Measurements from ENCODE around the gene DSCAML1.

Gene DSCAML1

DNA sequence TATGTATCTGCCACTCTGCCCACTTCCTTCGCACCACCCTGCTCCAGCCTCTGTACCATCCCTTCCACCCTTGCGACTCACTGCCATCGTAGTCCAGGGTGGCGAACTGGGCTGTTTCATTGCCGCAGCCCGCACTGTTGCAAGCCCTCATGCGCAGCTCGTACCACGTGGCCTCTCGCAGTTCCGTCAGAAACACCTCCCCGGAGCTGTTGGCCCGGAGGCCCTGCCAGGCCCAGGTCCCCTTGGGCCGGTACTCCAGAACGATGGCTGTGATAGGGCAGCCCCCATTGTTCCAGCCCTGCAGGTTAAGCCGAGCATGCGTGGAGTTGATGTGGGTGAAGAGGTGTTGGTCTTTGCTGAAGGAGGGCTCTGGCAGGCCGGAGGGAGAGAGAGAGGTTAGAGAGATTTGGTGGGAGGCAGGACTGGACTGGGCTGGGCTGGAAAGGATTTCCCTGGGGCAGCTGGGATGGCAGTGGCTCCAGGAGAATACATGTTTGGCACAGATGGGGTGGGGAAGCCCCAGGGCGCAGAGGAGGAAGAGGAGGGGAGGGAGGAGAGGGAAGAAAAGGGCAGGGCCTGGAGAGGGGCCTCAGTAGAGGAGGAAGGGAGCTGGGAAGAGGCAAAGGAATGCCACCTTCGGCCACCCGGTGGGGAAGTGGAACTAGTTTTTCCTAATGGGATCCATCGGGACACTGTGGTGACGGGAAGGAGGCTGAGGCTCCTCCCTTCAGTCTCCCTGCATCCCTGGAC, 359.8 kb downstream of the DSCAML1 start:
- DNase-seq, result no peak

DNA sequence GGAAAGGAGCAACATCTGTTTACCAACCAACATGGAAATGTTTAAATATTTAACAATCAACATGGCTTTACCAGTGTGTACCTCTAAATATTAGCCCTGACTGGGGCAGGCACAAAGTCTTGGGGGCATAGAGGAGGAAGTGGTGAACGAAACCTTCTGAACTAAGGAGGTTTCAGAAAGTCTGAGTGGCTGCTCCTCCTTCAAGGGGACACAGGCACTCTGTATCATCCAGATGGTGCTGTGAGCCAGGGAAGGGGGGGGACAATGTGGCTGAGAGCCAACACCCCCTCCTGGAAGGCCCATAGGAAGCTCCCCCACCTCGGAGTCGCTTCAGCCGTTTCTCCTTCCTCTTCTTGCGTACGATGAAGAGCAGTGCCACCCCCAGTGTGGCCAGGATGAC, 361.7 kb downstream of the DSCAML1 start:
- DNase-seq, result no peak

DNA sequence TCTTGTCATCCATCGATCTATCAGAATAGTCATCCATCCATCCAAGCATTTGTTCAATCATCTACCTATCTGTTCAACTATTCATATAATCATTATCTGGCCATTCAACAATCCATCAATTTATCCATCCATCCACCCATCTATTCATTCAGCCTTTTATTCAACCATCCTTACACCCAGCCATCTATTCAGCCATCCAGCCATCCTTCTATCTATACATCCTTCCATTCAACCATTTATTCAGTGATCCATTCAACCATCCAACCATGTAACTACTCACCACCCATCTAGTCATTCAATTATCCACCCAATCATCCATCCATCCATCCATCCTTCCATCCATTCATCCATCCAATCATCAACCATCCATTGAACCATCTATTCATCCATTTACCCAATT, 362.5 kb downstream of the DSCAML1 start:
- DNase-seq, result no peak

DNA sequence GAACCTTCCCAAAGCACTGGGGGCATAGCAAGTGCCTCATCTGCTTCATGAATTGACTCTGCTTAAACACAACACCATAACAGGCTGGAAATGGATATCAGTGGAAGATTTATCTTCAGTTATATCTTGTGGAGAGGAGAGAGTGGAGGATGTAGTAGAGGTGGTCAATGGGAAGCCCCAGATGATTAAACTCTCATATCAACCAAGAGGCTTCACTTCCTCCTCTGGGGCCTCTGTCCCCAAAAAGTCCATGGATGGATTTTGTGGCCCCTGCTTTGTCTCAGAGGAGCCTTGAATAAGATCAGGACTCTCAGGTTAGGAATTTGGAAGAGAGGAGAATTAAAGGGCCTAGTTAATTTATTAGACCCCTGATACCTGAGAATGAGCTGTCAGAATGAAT, 363.3 kb downstream of the DSCAML1 start:
- no peak for DNase-seq

DNA sequence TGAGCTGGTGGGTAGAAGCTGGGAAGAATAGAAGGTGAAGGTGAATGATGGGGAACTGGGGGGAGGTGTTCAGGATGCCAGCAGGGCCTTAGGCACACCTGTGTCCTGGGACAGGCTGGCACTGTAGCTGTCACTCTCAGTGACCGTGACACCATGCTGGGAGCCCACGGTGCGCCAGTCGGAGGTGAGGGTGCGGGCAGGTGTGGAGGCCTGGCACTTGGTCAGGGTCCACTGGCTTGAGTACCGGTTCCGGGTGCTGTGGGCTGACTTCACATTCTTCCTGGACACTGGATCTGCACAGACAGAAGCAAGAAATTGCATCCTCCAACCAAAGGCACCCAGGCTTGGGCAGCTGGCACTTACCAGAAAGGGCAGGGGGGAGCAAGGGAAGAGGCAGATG, 365.6 kb downstream of the DSCAML1 start:
- DNase-seq, result no peak

- DNase-seq, result no peak
Measured at GRCh38 chr11:117430293-117430955, 366.6 kb downstream of the DSCAML1 start.

- DNase-seq, result no peak
Measured at GRCh38 chr11:117428856-117429229, 368.2 kb downstream of the DSCAML1 start.

DNA sequence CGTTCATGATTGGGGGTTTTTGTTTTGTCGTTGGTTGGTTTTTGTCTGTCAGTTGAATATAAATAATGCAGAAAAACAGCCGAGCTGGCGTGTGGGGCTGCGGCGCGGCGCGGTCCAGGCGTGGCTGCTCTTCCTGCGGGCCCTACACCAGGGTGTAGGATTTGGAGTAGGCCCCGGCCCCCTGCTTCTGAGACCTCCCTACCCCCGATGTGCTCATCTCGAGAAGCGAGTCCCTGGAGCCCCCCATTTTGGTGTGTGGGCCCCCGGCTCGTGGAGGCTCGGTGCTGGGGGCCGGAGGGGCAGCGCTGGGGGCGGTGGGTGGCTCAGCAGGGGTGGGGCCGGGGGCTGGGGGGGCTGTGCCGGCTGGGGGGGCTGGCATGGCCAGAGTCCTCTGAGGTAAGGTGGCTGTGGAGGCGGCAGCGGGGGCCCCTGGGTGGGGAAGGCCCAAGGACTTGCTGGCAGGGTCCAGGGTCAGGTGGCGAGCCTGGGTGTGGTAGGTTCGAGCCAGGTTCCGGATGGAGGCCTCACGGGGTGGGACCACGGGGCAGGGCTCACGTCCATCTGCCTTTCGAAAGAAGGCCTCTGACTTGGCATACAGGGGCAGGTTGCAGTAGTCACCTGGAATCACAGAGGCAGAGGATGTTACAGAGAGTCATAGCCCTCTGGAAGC, 368.7 kb downstream of the DSCAML1 start:
- DNase-seq, result no peak

DNA sequence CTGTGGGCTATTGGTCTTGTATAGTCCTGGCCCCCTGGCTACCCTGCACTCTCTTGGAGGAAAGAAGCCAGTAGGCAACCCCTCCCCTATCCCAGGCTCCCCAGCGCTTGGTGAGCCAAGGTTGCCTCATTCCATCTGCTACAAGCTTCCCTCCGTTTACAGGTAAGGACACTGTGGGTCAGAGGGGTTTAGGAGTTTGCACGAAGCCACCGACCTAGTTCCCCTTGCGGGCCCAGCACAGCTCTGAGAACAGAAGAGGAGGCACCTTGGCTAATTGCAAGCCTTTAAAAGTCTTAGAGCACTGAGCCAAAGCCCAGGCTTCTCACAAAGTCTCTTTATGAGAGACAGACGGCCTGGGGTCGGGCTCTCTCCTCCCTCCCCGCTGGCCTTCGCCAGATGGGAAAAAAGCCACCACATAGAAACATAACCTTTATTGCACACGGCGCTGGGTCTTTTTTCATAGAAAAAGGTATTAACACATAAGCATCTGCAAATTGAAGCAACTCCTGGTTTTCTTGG, 369.6 kb downstream of the DSCAML1 start:
- DNase-seq, result no peak

DNA sequence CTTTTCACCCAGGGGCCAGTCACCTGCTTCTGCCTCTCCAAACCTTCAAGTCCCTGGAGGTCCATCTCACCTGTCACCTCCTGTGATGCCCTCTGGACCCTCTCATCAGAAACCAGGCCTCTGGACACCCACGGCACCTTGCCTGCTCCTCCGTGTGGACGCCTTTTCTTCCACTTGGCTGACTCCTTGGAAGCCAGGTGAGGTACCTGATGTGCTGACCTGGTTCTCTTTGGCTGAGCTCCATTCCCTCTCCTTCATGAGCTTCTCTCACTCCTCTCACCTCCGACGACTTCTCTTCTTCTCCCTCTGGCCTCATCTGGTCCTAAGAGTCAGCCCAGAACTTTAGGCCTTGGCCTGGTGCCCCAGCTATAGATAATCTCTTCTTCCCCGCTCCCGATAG, 370.1 kb downstream of the DSCAML1 start:
- DNase-seq, result no peak

DNA sequence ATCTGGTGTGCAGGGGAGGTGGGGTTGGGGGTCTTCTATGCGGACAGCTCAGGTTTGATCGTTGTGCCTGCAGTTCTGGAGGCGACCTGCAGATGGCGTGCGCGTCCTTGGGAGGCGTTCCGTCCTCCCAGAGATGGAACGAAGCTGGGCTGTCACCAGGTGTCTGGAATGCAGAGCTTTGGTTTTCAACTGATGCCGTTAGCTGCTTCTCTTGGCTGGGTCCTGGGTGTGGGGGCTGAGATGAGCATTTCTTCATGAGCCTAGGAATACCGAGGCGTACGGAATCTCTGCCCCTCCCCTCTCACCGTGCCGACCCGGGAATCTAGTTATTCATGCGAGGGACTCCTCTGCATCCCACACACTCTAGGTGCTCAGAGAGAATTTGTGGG, 370.7 kb downstream of the DSCAML1 start:
- DNase-seq, result peak; percentile 56

DNA sequence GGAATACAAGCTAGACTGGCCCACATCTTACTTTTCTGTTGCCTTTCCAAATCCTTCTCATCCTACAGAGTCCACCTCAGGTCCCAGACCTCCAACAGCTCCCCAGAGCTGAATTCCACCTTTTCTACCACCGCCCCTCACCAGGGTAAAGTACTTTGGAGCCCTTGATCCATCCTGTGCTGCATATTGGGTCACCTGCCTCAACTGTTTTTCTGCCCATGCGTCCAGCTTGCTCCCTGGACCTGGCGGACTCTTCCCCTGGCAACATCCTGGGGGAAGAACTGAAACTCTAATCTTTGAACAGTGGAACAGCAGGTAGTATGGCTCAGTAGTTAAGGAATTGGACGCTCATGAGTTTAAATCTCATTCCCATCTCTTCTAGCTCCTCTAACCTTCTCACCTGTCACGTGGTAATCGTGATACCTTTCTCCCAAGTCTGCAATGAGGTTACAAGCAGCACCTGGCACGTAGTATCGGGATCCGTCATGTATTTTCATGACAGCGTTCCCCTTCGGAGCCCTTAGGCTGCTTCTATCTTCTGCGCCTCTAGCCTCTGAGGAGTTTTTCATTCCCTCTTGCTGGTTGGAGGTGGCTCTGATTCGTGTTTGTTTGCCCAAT, 371.2 kb downstream of the DSCAML1 start:
- no peak for DNase-seq

DNA sequence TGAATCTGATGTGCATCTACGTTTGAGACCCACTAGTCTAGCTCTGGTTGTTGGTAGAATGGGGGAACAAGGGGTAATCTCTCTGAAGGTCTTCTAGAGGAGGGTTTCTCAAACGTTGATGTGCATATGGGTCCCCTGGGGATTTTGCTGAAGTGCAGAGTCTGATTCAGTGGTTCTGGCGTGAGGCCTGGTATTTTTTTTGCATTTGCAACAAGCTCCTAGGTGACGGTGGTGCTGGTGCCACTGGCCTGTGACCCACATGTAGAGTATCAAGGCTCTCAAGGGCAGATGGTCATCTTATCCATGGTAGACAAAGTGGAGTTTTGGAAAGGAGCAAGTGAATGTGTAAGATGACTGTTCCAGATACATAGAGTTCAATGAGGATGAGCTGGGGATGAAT, 372.2 kb downstream of the DSCAML1 start:
- DNase-seq, result no peak

GRCh38 chr11:117423046-117423575, 373.9 kb downstream of the DSCAML1 start:
- DNase-seq, result no peak

GRCh38 chr11:117421476-117421875, 375.5 kb downstream of the DSCAML1 start:
- DNase-seq, result no peak

DNA sequence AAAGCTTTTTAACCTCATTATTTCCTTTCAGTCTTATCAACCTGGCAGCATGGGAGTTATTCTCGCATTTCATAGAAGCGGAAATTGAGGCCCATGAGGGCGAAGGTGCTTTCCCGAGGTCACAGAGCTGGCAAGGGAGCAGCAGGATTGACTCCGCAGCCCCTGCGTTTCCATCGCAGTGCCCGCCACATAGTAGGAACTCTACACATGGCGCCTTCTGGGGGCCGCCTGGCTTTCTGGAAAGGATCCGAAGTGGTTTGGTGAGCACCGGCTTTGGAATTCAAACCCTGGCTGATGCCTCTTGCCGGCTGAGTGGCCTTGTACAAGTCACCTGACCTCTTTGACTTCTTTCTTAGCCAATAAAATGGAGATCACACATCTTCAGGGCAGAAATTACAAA, 376.0 kb downstream of the DSCAML1 start:
- DNase-seq, result no peak

DNA sequence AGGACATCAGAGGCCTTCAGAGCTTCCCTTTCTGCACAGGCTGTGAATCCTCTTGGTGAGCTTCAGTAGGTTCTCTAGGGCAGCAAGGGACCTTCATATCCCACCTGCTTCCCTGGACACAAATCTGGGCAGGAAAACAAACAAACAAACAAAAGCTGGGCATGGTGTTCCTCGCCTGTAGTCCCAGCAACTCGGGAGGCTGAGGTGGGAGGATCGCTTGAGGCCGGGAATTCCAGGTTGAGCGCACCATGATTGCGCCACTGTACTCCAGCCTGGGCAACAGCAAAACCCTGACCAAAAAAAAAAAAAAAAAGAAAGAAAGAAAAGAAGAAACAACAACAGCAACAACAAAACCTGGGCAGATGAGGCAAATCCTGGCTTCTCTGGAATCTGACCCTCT, 376.4 kb downstream of the DSCAML1 start:
- DNase-seq, result no peak

- no peak for DNase-seq
Measured at GRCh38 chr11:117420143-117420485, 376.9 kb downstream of the DSCAML1 start.

DNA sequence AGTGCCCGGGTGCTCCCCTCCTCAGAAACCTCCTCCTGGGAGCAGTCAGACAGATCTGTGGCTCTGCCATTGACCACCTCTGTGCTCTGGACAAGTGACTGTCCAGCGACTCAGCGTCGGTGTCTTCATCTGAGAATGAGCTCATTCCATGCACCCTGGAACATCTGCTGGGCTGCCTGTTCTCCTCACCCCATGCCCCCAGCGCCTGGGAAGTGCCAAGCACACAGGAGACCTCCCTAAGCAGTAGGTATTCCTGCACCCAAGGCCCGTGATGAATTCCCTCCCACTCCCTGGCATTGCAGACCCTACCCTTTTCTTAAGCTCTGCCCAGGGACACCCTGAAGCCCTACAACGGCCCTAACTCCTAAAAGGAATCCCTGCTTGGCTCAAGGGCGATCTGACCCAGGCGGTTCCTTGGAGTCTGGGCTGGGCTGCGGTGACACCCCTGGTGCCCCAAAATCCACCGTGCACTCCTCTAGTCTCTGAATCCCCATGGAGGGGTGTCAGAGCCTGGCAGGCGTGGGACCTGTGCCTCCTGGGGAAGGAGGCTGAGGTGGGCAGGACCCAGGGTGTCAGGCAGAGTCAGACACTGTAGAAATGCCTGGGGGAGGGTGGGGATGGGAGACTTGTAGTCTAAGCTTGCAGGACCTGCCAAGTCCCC, 377.4 kb downstream of the DSCAML1 start:
- no peak for DNase-seq

- DNase-seq, result no peak
Measured at GRCh38 chr11:117418737-117419481, 378.1 kb downstream of the DSCAML1 start.

GRCh38 chr11:117417856-117418255, 379.2 kb downstream of the DSCAML1 start:
- no peak for DNase-seq

DNA sequence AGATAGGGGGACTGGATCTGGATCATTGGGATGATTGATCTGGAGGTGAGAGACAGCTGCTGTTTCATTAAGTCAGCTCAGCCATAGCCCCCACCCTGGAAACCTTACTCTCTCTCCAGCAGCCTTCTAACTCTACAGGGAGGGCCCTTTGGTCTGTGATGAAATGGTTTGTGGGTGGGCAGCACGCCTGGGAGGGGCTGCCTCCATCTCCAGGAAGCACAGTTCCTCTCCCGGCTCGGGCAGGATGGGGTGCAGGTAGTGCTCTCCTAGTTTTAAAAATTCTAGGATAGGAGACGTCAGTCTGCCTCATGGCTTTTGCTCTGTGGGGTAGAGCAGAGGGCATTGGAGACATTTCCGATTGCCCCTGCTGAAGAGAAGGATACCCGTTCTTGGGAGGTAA, 379.7 kb downstream of the DSCAML1 start:
- DNase-seq, result no peak

Data from effector CD8-positive, alpha-beta T cell (primary cell).